ENCODE results near the gene SRC. TPM values are rescaled to one million over a fixed set of nuclear protein-coding genes. Genes with fewer than 3 reads are reported as not detected.

The SRC gene
- total and polyA plus RNA-seq, 2 of the 8 experiments (the other 6 are each of a cell fraction or from before 2014, with no cell fraction given): 27.6 to 28.8 TPM

- Histone ChIP-seq H3K27me3 (replicated peaks in 1 of 4; ENCODE audit: control insufficient read depth in 3 of 4, extremely low read depth in 1 of 4, insufficient read depth in 3 of 4, low read length in 3 of 4) (no peaks in the 10 kb centered on the region), H3K79me2 (ENCODE audit: control insufficient read depth in 1 of 2, insufficient read depth in 2 of 2, low read length in 2 of 2) (no peaks in the 10 kb centered on the region), H3K36me3 (ENCODE audit: control insufficient read depth in 2 of 4, insufficient read depth in 4 of 4, low read length in 3 of 4) (no peaks in the 10 kb centered on the region), H3K18ac (ENCODE audit: extremely low read depth, low read length) (no peak overlapping the region), H2BK15ac (ENCODE audit: low read length) (peak overlapping the region; percentile 65; the same call in 1 of the 2 replicates), H3K27ac (ENCODE audit: low read depth, low read length) (no peak overlapping the region), H2BK5ac (ENCODE audit: low read depth, low read length) (no peak overlapping the region), H3K56ac (replicated peaks; ENCODE audit: insufficient read length, low read depth, low read length) (no peak overlapping the region), H3K4me2 (ENCODE audit: insufficient read depth in 1 of 2, low read depth in 2 of 2, low read length in 2 of 2) (no peak overlapping the region), H3K14ac (ENCODE audit: insufficient read length) (no peak overlapping the region), H2AK5ac (ENCODE audit: low read depth, low read length) (no peak overlapping the region), H3K23ac (ENCODE audit: insufficient read length) (no peak overlapping the region), H2BK20ac (ENCODE audit: low read length) (no peak overlapping the region), H3K4me3 (ENCODE audit: extremely low read depth in 1 of 4, insufficient read depth in 2 of 4, low read depth in 3 of 4, low read length in 4 of 4) (no peak overlapping the region), H4K5ac (ENCODE audit: insufficient read length, low read depth, low read length) (no peak overlapping the region), H2BK120ac (replicated peaks; ENCODE audit: low read depth, low read length) (no peak overlapping the region), H3K4me1 (replicated peaks in 1 of 4; ENCODE audit: control insufficient read depth in 3 of 4, insufficient read depth in 4 of 4, low read length in 3 of 4) (0 out of 7 replicates have a peak, but pooled peaks cover 0 to 3% (median 0%) of the 10 kb centered on the region in 4 experiments), H2BK12ac (ENCODE audit: low read depth, low read length) (no peak overlapping the region), H4K20me1 (replicated peaks in 1 of 2; ENCODE audit: control insufficient read depth in 1 of 2, insufficient read depth in 2 of 2, low read length in 2 of 2) (no peaks in the 10 kb centered on the region), H4K91ac (replicated peaks; ENCODE audit: insufficient read length, low read length) (no peak overlapping the region), H3K9me3 (ENCODE audit: insufficient read depth in 2 of 2, low read depth in 1 of 2, low read length in 1 of 2) (no peaks in the 10 kb centered on the region), H3K4ac (replicated peaks; ENCODE audit: insufficient read length, low read depth, low read length) (no peak overlapping the region), H4K8ac (ENCODE audit: extremely low read depth, insufficient read depth, low read length) (no peak overlapping the region), H3K79me1 (ENCODE audit: low read depth, low read length) (no peaks in the 10 kb centered on the region), H3K9ac (replicated peaks in 1 of 4; ENCODE audit: extremely low read depth in 1 of 4, low read depth in 3 of 4, low read length in 3 of 4) (no peak overlapping the region), H2AFZ (ENCODE audit: low read length) (no peak overlapping the region), H3K23me2 (ENCODE audit: low read depth, low read length) (no peaks in the 10 kb centered on the region)
- ChIA-PET CTCF (ENCODE audit: partially characterized antibody) (interaction anchor here (0.6 to 4.3 kb wide), 10 partner anchors 8 to 287 kb away, joined by 3 to 19 read pairs (median 4); no protein-coding TSS in a partner anchor), POLR2A (ENCODE audit: partially characterized antibody) (interaction anchor here (0.8 to 7.7 kb wide), 4 partner anchors 11 to 39 kb away, joined by 3 to 50 read pairs (median 8); partner anchors contain the start of gene SRC)
- WGBS, 2 experiments (ENCODE audit: extremely low coverage in 1 of 2, insufficient coverage in 1 of 2, insufficient read length in 1 of 2, insufficient replicate concordance in 2 of 2, low coverage in 1 of 2, low lambda C conversion rate in 2 of 2, missing lambda C conversion rate in 1 of 2): 92% methylated on average over 6 of the region's 6 CpGs; no CpG with 5 or more reads in 1 of the 2 experiments
- TF ChIP-seq MAX (IDR thresholded peaks at IDR 0.05): no peak
- no peak for TF ChIP-seq ATF3 (IDR thresholded peaks at IDR 0.05; ENCODE audit: insufficient read depth, low read depth, low read length)
- no peak for FAIRE-seq
- DNase-seq (ENCODE audit: low read depth in 1 of 2, low spot score in 2 of 2): no peak
Measured at GRCh38 chr20:37330316-37330715, 15.6 kb upstream of the SRC start.

Data from H1 (cell line).